Fibroblast of villous mesenchyme (primary cell): ENCODE data around the gene CALHM2. TPM values are rescaled to one million over a fixed set of nuclear protein-coding genes. Genes with fewer than 3 reads are reported as not detected.
A peak's percentile ranks its signal among the peaks of the same experiment; 100 is the strongest.
"Not testable (repeated sequence)": the region's sequence is repeated elsewhere in the genome, so short reads cannot be mapped to it uniquely, and the experiment has no call there.

Experiments
- DNase-seq: peaks from one replicate; pipeline ENCODE4 v3.0.0-alpha.2; 2010; ENCODE audit warnings: low read depth
- H3K4me3 ChIP-seq: 2 replicates; pipeline ENCODE4 v1.5.1; 2011; ENCODE audit warnings: low read depth, mild to moderate bottlenecking, low read length
- CTCF ChIP-seq: IDR thresholded peaks from 2 replicates; pipeline ENCODE4 v1.5.1; 2012; ENCODE audit warnings: low read depth, mild to moderate bottlenecking, low read length; ENCODE audit not compliant: insufficient read depth
- total RNA-seq: library from RNA; depleted of rRNA; stranded (reverse); fragments of >200 nt; gene quantifications from 2 replicates; pipeline ENCODE4 v1.2.3, GENCODE V29; 2012

CALHM2 gene
- total RNA-seq, 1 donor: 32.4 TPM

DNA sequence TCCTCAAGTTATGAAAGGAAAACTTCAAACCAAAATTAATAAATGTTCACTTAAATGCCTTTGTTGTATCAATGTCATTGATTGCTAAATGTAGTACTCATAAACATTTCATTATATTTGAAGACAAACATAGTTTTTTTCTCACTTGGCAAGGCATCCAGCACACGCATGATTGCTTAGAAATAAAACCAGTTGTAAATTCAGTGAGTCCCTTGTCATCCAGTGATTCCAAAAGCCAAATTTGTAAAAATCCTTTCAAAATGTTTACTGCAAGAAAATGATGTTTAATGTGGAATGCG lies 35.2 kb upstream of the CALHM2 start:
- TF ChIP-seq CTCF: no peak
- no peak for DNase-seq
- no peak overlapping the region for H3K4me3 ChIP-seq

- DNase-seq: peak; percentile 14
- not testable (repeated sequence) for H3K4me3 ChIP-seq
Observed at GRCh38 chr10:103486635-103487409, 34.7 kb upstream of the CALHM2 start.

DNA sequence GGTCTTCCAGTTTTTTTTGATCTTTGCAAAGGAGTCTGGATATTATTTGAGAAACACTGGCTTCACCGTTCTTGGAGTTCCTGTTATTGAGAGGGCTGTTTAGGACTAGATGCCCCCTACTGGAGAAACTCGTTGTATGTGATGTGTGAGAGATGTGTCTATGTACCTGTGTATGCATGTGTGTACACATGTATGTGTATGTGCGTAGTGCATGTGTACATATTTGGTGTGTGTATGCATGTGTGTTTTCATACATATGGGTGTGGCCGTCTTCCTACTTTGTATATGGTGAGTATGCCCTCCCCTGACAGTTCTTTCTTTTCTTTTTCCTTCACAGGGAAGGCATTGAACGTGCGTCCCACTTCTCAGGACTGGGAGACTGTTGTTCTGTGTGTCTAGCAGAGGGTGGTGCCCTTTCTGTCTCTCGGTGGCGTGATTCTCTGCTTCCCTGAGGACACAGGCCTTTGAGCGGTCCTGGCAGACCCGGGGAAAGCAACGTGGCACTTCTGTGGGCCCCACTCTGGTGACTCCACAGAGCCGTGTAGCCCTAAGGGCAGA lies 29.9 kb upstream of the CALHM2 start:
- TF ChIP-seq CTCF: peak; percentile 70
- peak; percentile 77 for DNase-seq
- no peak overlapping the region for H3K4me3 ChIP-seq

DNA sequence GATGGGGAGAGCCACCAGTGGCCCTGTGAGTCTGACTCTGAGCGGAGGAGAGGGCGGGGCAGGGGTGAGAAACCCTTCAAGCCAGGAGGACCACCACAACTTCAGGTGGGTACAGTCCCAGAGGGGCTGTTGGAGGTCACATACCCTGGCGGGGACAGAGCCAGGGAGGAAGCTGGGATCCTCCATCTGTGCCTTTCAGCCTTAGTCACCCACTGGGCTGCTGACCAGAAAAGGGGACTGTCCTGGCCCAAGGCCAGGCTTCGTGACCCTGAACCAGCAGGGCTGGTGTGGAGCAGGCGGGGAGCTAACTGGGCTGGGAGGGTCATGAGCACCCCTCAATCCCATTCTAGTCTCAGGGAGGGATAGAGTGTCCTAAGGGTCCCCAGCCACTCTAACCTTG lies 28.4 kb upstream of the CALHM2 start:
- no peak for TF ChIP-seq CTCF
- no peak for DNase-seq

GRCh38 chr10:103479135-103479534 lies 27.0 kb upstream of the CALHM2 start, which contains the start of gene CALHM3:
Gene CALHM3 (minus strand): TSS chr10:103479240. CDS start chr10:103479032, 208 bp downstream.
- no peak within 1 kb of the TSS for H3K4me3 ChIP-seq
- no peak for DNase-seq
- TF ChIP-seq CTCF: no peak

More for the DNA sequence above, 28.4 kb upstream of the CALHM2 start:
- no peak overlapping the region for H3K4me3 ChIP-seq

GRCh38 chr10:103478671-103479070 lies 26.5 kb upstream of the CALHM2 start:
- DNase-seq: no peak
- no peak for TF ChIP-seq CTCF
- H3K4me3 ChIP-seq: no peak overlapping the region

DNA sequence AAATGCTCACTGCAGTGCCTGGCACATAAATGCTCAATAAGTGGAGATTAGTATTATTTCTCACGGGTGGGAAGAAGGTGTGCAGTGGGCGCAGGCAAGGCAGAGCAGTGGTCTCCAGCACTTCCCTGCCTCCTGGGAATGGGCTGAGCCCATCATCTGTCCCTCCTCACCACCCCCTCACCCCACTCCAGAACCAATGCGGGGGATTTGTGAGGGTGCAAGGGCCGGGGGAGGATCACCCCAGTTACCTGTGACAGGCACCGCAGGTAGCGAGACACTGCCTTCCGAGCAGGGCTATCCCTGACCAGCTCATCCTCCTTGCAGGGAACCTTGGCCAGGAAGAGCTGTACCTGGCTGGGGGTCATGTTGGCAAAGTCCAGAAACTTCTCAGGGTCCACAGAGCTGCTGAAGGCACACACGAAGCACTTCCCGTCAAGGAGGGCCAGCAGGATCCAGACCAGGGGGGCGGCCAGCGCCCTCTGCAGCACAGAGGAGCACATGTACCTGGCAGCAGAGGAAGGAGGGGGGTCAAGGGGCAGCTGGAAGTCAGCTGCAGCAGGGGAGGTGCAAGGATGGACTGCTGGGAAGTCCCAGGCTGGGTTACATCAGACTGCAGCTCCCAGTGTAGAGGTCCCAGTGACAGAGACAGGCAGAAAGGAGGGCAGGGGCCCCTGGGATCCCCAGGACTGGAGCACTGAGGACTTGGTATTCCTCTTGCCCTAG lies 24.0 kb upstream of the CALHM2 start:
- TF ChIP-seq CTCF: peak; percentile 29
- no peak overlapping the region for H3K4me3 ChIP-seq
- DNase-seq: peak; percentile 25
